HCT116 (cell line): ENCODE results near the gene SLCO2B1. TPM values are rescaled to one million over a fixed set of nuclear protein-coding genes. Genes with fewer than 3 reads are reported as not detected.

Source experiments
- ATAC-seq: fragments of 200-7000 bp; cut with Tn5 transposase; 2 replicates; pipeline ENCODE4 v1.9.1; 2020; ENCODE audit warnings: mild to moderate bottlenecking, moderate library complexity
- BruUV-seq: library from RNA; stranded (reverse); fragments of 400-500 nt; replicated peaks from 2 replicates; lab custom pipeline; 2021; lab: Mats Ljungman, UMichigan
- CTCF ChIA-PET: fragments of 300-600 bp; sonication (Branson Sonifier 250); formaldehyde crosslinking; loops from one replicate; lab custom pipeline; 2021; ENCODE audit warnings: antibody characterized with exemption; lab: Charles Lee
- POLR2A ChIA-PET: fragments of 300-600, 350-600 bp; sonication (Branson Sonifier 250); formaldehyde crosslinking; loops from one replicate; lab custom pipeline; 2021; ENCODE audit warnings: antibody characterized with exemption; lab: Charles Lee
- RAD21 ChIA-PET, 2 experiments: fragments of 300-600 bp; sonication (Branson Sonifier 250); formaldehyde crosslinking; loops; one replicate each; lab custom pipeline; 2023; ENCODE audit warnings: low total read pairs in 2 of 2; ENCODE audit not compliant: uncharacterized antibody in 2 of 2, unreplicated experiment in 2 of 2, low non-redundant PET in 1 of 2; lab: Charles Lee
- DNase-seq: peaks from one replicate; pipeline ENCODE4 v3.0.0-alpha.2; 2010; ENCODE audit warnings: low read depth, low spot score
- H2AFZ ChIP-seq: fragments of 200-600 bp; shearing (Covaris generic), sonication (generic); 2 replicates; pipeline ENCODE4 v1.6.1; 2017; ENCODE audit warnings: low read depth, mixed run types, mixed read lengths, antibody characterized with exemption, low read length; ENCODE audit not compliant: poor library complexity, severe bottlenecking
- H3K27ac ChIP-seq: 2 replicates; pipeline ENCODE4 v1.5.1; 2012; ENCODE audit warnings: low read depth, low read length
- H3K27me3 ChIP-seq: fragments of 200-600 bp; sonication (generic); 2 replicates; pipeline ENCODE4 v1.6.1; 2016; ENCODE audit warnings: mixed run types, low read length, mixed read lengths; ENCODE audit not compliant: insufficient read depth
- H3K36me3 ChIP-seq, 2 experiments: fragments of 200-500 bp in 1 of 2; fragments of 200-600 bp in 1 of 2; sonication (Bioruptor generic) in 1 of 2; sonication (generic) in 1 of 2; 2 replicates each; pipeline versions ENCODE4 v1.5.1 to v1.6.1; 2014 to 2016; ENCODE audit warnings: low read length in 2 of 2, inconsistent platforms in 1 of 2, mixed read lengths in 1 of 2, mixed run types in 1 of 2; ENCODE audit not compliant: insufficient read depth in 2 of 2, control insufficient read depth in 1 of 2
- H3K4me1 ChIP-seq, 2 experiments: fragments of 200-600 bp in 1 of 2; sonication (generic) in 1 of 2; 2 replicates each; pipeline versions ENCODE4 v1.5.1 to v1.6.1; 2012 to 2017; ENCODE audit warnings: low read length in 2 of 2, inconsistent platforms in 1 of 2, mild to moderate bottlenecking in 1 of 2, mixed read lengths in 1 of 2, mixed run types in 1 of 2, moderate library complexity in 1 of 2; ENCODE audit not compliant: insufficient read depth in 2 of 2, control insufficient read depth in 1 of 2
- H3K4me2 ChIP-seq: fragments of 200-600 bp; sonication (generic); 2 replicates; pipeline ENCODE4 v1.6.1; 2017; ENCODE audit warnings: mixed run types, low read length, mixed read lengths
- H3K4me3 ChIP-seq, 2 experiments: fragments of 200-600 bp in 1 of 2; sonication (generic) in 1 of 2; replicated peaks in 1 of 2; 2 replicates each; pipeline ENCODE4 v1.5.1; 2011 to 2016; ENCODE audit warnings: low read length in 2 of 2, control low read depth in 1 of 2, low read depth in 1 of 2, mild to moderate bottlenecking in 1 of 2, mixed read lengths in 1 of 2, mixed run types in 1 of 2
- H3K79me2 ChIP-seq: fragments of 200-600 bp; sonication (generic); 2 replicates; pipeline ENCODE4 v1.6.1; 2017; ENCODE audit warnings: mild to moderate bottlenecking, mixed run types, low read length, moderate library complexity, mixed read lengths; ENCODE audit not compliant: insufficient read depth
- H3K9ac ChIP-seq: fragments of 200-600 bp; sonication (generic); 2 replicates; pipeline ENCODE4 v1.6.1; 2016; ENCODE audit warnings: low read length, mixed read lengths
- H3K9me2 ChIP-seq: fragments of 200-600 bp; sonication (generic), shearing (Covaris generic); 2 replicates; pipeline ENCODE4 v1.6.1; 2017; ENCODE audit warnings: mixed run types, mild to moderate bottlenecking, moderate library complexity; ENCODE audit not compliant: insufficient read depth
- H3K9me3 ChIP-seq, 2 experiments: fragments of 200-500 bp in 1 of 2; fragments of 200-600 bp in 1 of 2; sonication (Bioruptor generic) in 1 of 2; sonication (generic) in 1 of 2; 2 replicates each; pipeline ENCODE4 v1.6.1; 2014 to 2017; ENCODE audit warnings: low read length in 2 of 2, mixed read lengths in 2 of 2, inconsistent platforms in 1 of 2, low read depth in 1 of 2, mild to moderate bottlenecking in 1 of 2, mixed run types in 1 of 2, moderate library complexity in 1 of 2; ENCODE audit not compliant: control insufficient read depth in 1 of 2, insufficient read depth in 1 of 2
- H4K20me1 ChIP-seq: fragments of 200-600 bp; sonication (generic), shearing (Covaris generic); 2 replicates; pipeline ENCODE4 v1.6.1; 2017; ENCODE audit warnings: mixed run types, mild to moderate bottlenecking, moderate library complexity; ENCODE audit not compliant: insufficient read depth
- ELF1 ChIP-seq: IDR thresholded peaks from 2 replicates; pipeline ENCODE4 v1.6.1; 2012; ENCODE audit warnings: low read depth, borderline replicate concordance
- EZH2 ChIP-seq: fragments of 200-600 bp; sonication (generic); IDR thresholded peaks from 2 replicates; pipeline ENCODE4 v1.6.1; 2017; ENCODE audit warnings: antibody characterized with exemption, mixed run types
- JUND ChIP-seq: IDR thresholded peaks from 2 replicates; pipeline ENCODE4 v1.6.1; 2012
- MAX ChIP-seq: IDR thresholded peaks from 2 replicates; pipeline ENCODE4 v1.6.1; 2012
- REST ChIP-seq: IDR thresholded peaks from 2 replicates; pipeline ENCODE4 v1.6.1; 2012; ENCODE audit warnings: low read depth
- SP1 ChIP-seq: IDR thresholded peaks from 2 replicates; pipeline ENCODE4 v1.6.1; 2012; ENCODE audit warnings: low read depth
- SRF ChIP-seq: IDR thresholded peaks from 2 replicates; pipeline ENCODE4 v1.6.1; 2012; ENCODE audit warnings: low read depth
- TCF7L2 ChIP-seq: IDR thresholded peaks from 2 replicates; pipeline ENCODE4 v1.7.0; 2011; ENCODE audit warnings: borderline replicate concordance, inconsistent platforms; ENCODE audit not compliant: insufficient read depth, insufficient read length; ENCODE audit errors: extremely low read depth
- ZBTB33 ChIP-seq: IDR thresholded peaks from 2 replicates; pipeline ENCODE4 v1.6.1; 2011; ENCODE audit warnings: mild to moderate bottlenecking, low read length, moderate library complexity; ENCODE audit not compliant: insufficient replicate concordance; ENCODE audit errors: extremely low read depth
- intact Hi-C: fragments of 100-400 bp; cut with micrococcal nuclease; formaldehyde crosslinking; loops from 2 replicates; pipeline ENCODE4 v1.10.0; 2022
- total RNA-seq: library from RNA; stranded (reverse); gene quantifications from one replicate; pipeline ENCODE4 v1.2.1, GENCODE V29; 2021; ENCODE audit not compliant: unreplicated experiment

Gene SLCO2B1
- total RNA-seq, 1 experiment from 2014 or later, result 0.81 TPM

- POLR2A ChIA-PET, result no interaction called here
- H3K9me3 ChIP-seq, result no peaks in the 10 kb centered on the region
- no peaks in the 10 kb centered on the region for H3K36me3 ChIP-seq
- no peak overlapping the region for H2AFZ ChIP-seq
- TF ChIP-seq EZH2 (no peak), TCF7L2 (no peak), ELF1 (no peak), SP1 (no peak), JUND (no peak)
- ATAC-seq (no peak), DNase-seq (no peak)
- no peaks in the 10 kb centered on the region for H3K9me2 ChIP-seq
- H4K20me1 ChIP-seq, result no peaks in the 10 kb centered on the region
- no peaks in the 10 kb centered on the region for H3K79me2 ChIP-seq
- H3K4me3 ChIP-seq, result no peak overlapping the region
- 0 out of 2 replicates have a peak, but pooled peaks cover 3% of the 10 kb centered on the region for H3K27me3 ChIP-seq
- BruUV-seq, result no TSS peak
- H3K9ac ChIP-seq, result no peak overlapping the region
- RAD21 ChIA-PET, result no interaction called here
- no peak overlapping the region for H3K27ac ChIP-seq
- CTCF ChIA-PET, result interaction anchor here (1.0 to 3.5 kb wide), 2 partner anchors 9 to 56 kb away, joined by 5 to 29 read pairs; no protein-coding TSS in a partner anchor
- intact Hi-C loops, result no loop called here
- no peaks in the 10 kb centered on the region for H3K4me1 ChIP-seq
- no peak overlapping the region for H3K4me2 ChIP-seq
Observed at GRCh38 chr11:75196426-75196825, 45.5 kb downstream of the SLCO2B1 start.

GRCh38 chr11:75197512-75198277 lies 46.8 kb downstream of the SLCO2B1 start:
- Histone ChIP-seq H3K27me3 (0 out of 2 replicates have a peak, but pooled peaks cover 3% of the 10 kb centered on the region), H3K9me2 (no peaks in the 10 kb centered on the region), H4K20me1 (no peaks in the 10 kb centered on the region), H3K79me2 (no peaks in the 10 kb centered on the region), H3K9ac (no peak overlapping the region), H3K4me3 (no peak overlapping the region), H3K27ac (no peak overlapping the region), H3K36me3 (no peaks in the 10 kb centered on the region), H2AFZ (no peak overlapping the region), H3K9me3 (no peaks in the 10 kb centered on the region), H3K4me2 (no peak overlapping the region), H3K4me1 (no peaks in the 10 kb centered on the region)
- ATAC-seq (no peak), DNase-seq (no peak)
- intact Hi-C loops, result no loop called here
- ChIA-PET POLR2A (no interaction called here), CTCF (no interaction called here), RAD21 (no interaction called here)
- BruUV-seq, result no TSS peak
- TF ChIP-seq REST (no peak), JUND (no peak), EZH2 (no peak), MAX (no peak), ZBTB33 (no peak), SRF (no peak), ELF1 (no peak)
